Cardiac septum (tissue), 1 donor: ENCODE measurements around the gene DCAF5. TPM values are rescaled to one million over a fixed set of nuclear protein-coding genes. Genes with fewer than 3 reads are reported as not detected.

Experiments
- DNase-seq: peaks from one replicate; pipeline ENCODE4 v3.0.0-alpha.2; 2020; ENCODE audit warnings: low spot score
- intact Hi-C: fragments of 100-400 bp; cut with DNase I; formaldehyde crosslinking; loops from one replicate; pipeline ENCODE4 v1.14.0; 2022
- total RNA-seq: library from RNA; stranded (reverse); fragmentation: NEBNext Ultra II Directional; extraction: Animal tissue kit (Norgen Biotek cat#: 25700); gene quantifications from one replicate; pipeline ENCODE4 v1.2.1, GENCODE V29; 2021
- donor health status: DM: no; HTN: no; CAD: no.

DCAF5 gene
- total RNA-seq, 1 donor from 2014 or later: 52.5 TPM

DNA sequence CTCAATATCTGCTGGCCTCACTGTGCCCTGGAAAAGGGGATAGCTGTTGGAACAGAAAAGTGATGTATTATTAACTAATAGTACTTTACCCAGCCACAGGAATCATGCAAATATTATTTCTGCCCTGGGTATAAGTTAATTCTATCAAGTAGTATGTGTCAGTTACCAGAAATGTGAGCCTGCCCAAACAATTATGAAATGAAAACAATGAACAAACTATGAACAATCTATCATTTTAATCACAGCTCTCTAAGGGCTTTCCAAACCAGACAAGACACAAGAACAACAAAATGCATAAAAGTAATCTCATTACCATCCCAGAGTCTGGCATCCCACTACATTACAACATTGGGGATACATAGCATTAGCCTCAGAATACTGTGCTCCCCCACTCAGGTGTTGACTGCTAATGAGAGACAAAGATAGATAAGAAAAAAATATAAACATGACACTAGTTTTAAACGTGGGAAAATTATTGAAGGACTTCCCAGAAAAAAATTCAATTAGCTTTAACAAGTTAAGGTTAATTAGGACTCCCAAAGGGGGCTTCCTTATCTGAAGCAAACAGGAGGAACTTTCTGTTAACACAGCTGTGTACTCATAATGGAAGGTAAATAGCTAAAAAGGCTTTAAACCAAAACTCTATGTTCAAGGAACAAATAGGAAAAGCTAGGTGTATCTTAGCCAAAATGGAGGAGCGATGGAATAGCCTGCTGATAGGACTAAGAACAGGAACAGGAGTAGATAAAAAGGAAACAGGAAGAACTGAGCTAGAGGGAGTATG is 3.3 kb downstream of the DCAF5 start:
- no peak for DNase-seq
- intact Hi-C loops: loop anchor here (5.0 kb wide), 1 partner anchor 93 kb away; no protein-coding TSS in a partner anchor

DNA sequence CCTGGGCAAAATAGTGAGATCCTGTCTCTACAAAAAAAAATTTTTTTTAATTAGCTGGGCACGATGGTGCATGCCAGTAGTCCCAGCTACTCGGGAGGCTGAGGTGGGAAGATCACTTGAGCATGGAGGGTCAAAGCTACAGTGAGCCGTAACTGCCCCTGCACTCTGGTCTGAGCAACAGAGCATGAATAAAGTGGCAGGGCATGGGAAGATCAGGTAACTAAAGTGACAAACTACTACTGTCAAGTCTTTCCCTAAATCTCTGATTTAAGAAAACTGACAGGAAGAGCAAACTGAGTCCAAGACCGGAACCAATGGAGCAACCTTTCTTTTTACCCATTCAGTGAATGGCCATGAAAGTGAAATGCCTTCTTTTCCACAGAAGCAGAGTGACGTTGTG is 10.8 kb downstream of the DCAF5 start:
- no peak for DNase-seq
- intact Hi-C loops: no loop called here

DNA sequence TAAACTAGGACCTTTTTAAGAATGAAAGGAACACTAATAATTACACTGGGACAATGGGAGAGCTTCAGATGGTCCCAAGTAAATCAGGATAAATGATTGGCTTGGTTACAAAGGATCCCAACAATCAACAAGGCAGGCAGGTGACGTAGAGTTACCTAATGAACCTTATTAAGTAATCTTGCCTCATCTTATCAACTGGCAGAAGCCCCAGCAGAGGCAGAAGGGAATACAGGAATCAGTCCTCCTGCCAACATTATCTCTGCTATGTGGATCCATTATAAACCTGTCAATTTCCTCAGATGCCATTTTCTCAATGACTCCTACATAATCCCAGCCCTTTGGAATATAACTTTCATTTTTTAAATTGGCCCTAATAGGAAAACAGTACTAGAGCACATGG is 11.4 kb downstream of the DCAF5 start:
- intact Hi-C loops: no loop called here
- DNase-seq: no peak

DNA sequence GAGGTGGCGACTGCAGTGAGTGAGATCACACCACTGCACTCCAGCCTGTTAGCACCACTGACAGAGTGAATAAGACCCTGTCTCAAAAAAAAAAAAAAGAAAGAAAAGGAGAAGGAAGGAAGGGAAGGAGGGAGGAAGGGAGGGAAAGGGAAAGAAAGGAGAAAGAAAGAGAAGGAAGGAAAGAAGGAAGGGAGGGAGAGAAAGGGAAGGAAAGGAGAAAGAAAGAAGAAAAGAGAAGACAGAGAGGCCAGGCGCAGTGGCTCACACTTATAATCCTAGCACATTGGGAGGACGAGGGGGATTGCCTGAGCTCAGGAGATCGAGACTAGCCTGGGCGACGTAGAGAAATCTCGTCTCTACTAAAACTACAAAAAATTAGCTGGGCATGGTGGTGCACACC is 13.2 kb downstream of the DCAF5 start:
- intact Hi-C loops: no loop called here
- DNase-seq: no peak

DNA sequence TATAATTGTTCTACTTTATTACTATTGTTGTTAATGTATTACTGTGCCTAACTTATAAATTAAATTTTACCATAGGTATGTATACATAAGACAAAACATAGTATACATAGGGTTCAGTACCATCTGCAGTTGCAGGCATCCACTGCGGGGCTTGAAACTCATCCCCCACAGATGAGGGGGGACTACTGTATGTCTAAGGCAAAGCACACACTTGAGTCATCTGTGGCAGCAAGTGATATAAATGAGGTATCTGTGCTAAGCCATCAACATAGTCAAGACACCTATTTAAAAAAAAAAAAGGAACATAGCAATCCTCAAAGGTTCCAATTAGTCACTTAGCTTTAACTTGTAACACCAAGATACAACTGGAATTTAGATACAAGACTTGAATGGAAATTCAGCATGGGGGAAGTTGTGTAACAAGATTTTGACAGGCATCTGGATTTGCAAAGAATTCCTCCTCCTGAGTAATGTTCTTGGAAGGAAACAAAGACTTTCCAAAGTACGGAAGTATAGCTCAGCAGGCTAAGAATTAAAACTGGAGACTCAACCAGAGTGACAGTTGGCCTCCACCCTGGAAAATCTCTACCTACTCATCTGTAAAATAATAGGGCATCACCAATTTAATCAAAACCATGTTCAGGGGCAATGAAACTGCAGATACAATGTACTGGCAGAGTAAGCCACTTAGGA is 14.9 kb downstream of the DCAF5 start:
- intact Hi-C loops: no loop called here
- DNase-seq: no peak

DNA sequence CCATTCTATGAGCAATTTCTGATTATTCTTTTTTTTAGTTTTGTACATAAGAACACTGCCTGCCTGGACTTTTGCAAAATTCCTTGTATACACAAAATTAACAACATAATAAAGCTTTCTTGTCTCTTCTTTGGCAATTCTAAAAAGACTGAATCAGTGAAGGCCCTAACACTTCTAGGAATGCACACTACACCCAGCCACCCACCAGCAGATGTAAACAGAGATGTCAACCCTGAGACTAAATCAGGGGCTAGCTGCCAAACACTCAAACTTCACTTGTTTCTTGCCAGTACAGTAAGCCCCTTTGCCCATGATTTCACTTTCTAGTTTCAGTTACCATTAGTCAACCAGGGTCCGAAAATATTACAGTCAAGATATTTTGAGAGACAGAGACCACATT is 15.5 kb downstream of the DCAF5 start:
- no peak for DNase-seq
- intact Hi-C loops: no loop called here

DNA sequence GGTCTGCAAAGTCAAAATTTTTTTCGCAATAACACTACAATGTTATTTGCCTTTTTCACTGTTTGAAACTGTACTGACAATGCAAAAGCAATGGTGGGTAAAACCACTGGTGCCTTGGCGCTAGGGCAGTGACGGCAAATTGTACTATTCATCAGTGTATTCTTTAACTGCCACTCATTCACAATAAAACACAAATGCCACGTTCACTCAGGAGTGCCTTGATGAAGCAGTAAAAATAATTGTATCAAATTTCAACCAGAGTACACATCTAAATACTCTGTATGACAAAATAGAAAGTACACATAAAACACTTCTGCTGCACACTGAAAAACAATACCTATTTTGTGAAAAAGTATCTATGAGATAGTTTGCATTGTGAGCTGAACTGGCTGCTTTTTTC is 17.8 kb downstream of the DCAF5 start:
- intact Hi-C loops: no loop called here
- DNase-seq: no peak

DNA sequence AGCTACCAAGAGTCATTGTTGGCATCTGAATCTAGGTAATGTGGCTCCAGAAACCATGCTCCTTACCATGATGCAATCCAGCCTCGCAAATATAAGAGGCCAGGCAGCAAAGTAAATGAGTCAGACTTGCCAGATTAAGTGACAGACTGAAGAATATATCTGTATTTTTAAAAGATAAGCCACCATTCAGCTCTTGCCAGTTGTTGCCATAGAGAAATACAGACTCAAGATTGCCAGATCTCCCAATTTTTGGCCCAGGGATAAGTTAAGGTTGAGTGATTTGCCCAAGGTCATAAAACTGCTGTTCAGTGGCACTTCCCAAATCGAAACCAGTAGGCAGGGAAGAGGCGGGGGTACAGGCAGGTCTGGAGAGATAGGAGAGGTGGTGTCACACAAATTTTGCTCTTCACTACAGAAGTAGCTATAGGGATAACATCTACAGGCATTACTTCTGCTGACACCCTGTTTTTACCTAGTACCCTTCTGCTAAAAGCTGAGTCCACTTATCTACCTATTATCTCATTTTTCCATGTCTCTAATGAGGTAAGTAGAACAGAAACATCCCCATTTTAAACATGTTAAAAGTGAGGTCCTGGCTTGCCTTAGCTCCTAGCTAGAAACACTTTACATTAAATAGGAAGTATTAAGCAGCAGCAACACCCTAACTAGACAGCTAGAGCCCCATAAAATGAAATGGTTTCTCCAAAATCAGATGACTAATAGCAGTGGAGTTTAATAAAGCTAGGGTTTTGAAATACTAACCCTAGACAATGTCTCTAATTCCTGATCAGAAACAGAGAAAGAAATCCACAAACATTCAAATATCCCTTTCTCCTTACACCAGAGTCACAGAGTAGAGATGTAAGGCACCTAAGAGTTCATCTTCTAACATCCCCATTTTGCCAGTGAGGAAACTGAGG is 19.5 kb downstream of the DCAF5 start:
- no peak for DNase-seq
- intact Hi-C loops: loop anchor here (5.0 kb wide), 1 partner anchor 109 kb away; no protein-coding TSS in a partner anchor

DNA sequence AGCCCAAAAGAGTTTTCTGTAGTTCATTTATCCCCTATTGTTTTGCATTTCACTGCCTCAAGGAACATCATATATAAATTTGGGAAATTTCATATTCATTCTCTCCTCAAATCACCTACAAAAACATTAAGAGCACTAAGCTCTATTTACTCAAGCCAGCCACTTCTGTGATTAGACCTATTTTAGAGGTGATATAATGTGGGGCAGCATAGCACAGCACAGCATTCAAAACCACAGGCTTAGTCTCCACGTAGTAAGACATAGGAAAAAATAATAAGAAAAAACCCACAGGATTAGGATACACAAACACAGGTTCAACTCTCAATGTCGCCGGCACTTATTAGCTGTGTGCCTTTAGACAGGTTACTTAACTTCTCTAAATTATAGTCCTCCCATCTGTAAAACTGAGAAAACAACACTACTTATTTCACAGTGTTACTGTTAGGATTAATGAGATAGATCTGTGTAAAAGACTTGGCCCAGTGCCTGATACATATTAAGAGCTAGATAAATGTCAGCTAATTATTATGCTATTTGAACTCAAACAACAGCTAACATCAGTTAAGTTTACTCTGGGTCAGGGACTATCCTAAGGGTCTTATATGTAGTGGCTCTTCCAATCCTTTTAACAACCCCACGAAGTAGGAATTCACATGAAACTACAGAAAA is 20.3 kb downstream of the DCAF5 start:
- intact Hi-C loops: loop anchor here (5.0 kb wide), 1 partner anchor 110 kb away; no protein-coding TSS in a partner anchor
- DNase-seq: no peak

DNA sequence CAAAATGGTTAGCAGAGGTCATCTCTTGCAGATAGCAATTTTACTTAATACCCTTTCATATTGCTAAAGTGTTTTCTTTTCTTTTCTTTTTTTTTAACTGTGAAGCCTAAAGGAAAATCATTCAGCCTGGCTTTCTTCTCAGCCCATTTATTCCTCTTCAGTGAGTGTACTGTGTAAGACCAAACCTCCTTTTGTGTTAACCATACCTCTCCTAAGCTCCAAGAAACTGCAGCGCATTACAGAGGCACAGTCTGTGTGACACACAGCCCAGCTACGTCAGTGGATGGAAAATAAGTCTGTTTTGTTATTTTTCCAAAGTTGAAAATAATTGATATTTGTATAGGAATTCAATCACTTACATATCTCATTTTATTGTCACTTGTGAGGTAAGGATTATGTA is 21.7 kb downstream of the DCAF5 start:
- no peak for DNase-seq
- intact Hi-C loops: loop anchor here (5.0 kb wide), 1 partner anchor 111 kb away; no protein-coding TSS in a partner anchor

DNA sequence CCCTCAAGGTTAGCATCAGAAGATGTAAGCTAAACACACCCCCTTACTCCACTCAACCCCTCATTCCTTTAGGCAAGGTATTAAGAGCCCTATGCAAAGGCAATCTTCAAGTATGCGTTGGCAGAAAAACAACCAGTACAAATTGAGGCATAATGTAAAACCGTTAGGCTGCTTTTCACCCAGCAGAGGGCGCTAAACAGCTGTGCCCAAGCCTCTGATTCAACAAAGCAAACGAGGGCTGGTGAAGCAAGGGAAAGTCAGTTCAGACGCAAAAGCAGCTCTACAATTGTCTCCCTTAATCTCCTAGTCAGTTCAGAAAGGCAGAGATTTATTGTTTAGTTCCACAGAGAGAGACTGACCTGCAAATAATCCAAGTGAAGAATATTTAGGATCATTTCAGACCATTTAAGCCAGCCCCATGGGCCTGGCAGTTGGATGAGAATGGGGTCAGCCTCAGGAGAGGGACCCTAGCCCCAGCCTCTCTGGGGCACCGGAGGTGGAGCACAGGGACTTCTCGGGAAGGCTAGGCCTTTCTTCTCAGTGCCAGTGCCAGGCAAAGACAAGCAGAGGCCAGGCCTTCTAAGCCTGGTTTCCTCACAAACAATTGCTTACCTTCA is 23.5 kb downstream of the DCAF5 start:
- intact Hi-C loops: loop anchor here (5.0 to 10.0 kb wide), 2 partner anchors 98 to 335 kb away; no protein-coding TSS in a partner anchor
- peak; percentile 83 for DNase-seq

DNA sequence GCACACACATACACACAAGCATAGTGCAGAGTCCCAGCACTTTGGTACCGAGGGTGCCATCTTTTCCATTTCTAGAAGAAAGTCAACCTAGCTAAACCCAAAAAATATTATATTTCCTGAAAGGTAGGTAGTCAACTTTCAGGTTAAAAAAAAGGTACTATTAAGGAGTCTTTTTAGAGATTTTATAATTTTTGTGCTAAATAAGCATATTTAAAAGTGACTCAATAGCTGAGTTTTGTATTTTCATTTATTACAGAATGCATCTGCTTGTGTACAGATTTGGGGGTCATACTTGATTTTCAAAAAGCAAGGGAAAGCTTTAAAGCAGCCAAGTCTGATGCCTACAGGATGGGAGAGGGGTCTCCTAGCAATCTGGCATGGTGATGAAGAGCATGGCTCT is 34.6 kb downstream of the DCAF5 start:
- no peak for DNase-seq
- intact Hi-C loops: no loop called here

DNA sequence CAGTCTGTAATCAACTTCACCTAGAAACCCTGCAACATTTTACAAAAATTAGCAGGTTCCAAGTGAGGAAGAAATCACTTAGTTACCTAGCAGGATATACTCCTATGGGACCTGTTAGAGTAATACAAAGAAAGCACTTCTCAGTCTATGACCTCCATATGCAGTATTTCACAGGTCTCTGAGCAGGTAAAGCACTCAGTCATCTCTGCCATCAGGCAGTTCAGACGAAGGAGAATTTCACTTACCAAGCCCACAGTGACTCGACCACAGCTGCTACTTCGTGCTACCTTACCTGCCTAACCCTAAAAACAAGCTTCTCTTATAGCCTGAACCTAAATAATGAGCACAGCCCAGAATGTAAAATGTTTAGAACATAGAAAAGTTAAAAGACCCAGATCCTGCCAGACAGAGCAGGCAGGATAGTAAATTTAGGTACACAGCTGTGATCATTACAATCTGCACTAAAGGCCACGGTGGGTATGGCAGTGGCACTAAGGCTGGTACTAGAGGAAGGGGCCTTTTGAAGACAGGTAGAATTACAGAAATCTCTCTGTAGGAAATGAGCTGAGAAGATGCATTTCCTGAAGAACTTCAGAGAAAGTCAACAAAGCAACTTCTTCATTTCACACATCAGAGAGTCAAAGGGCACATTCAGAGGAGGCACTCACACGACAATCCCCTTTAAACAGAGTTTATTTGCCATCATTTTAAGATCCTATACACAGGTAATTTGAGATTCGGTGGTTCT is 35.7 kb downstream of the DCAF5 start:
- no peak for DNase-seq
- intact Hi-C loops: no loop called here

DNA sequence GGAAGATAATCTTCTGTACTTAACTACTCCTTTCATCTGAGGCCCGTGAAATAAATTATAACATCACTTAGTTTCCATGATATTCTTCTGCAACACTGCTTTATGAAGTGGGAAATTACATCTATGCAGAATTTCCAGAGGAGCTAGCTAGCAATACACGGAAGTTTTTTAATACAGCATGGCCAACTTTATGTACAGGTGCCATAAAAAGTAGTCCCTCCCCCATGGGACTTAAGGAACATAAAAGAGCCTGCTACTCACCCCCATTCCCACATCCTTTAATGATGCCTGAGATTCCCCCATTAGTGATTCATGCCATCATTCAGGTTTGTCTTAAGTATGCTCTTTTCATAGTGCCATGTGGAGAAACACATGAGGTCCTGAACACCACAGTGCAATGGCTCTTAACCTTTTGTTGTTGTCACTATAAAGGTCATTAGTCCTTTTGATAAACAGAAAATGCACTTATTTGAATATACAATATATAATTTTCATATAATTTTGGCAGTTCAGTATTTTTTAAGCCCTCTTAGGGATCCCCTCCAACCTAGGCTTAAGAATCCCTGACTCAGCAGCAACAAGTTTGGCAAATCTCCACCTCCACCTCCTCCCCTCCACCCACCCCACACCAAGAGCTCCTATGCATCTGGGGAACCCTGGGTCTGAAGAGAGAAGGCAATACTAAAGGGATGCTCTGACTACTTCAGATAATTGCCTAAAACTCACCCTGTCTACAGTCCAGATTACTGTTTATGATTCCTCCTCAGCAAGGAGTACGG is 37.3 kb downstream of the DCAF5 start:
- intact Hi-C loops: no loop called here
- DNase-seq: no peak

DNA sequence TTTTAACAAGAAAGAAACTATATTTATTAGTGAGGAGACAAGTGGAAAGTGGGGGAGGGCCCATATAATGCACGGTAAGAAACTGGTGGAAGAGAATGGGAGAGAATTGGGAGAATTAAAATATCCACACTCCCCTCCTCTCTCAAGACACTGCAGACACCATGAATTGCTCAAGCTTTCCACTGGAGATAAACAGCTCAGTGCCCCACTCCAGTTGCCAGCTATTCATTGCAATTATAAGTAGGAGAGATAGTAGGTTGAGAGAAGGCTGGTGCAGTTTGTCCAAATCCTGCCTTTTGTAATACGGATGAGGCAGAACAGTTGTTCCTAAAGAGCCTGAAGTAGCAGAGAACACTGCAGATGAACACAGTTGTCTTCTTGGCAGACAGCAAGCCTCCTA is 38.2 kb downstream of the DCAF5 start:
- no peak for DNase-seq
- intact Hi-C loops: no loop called here

DNA sequence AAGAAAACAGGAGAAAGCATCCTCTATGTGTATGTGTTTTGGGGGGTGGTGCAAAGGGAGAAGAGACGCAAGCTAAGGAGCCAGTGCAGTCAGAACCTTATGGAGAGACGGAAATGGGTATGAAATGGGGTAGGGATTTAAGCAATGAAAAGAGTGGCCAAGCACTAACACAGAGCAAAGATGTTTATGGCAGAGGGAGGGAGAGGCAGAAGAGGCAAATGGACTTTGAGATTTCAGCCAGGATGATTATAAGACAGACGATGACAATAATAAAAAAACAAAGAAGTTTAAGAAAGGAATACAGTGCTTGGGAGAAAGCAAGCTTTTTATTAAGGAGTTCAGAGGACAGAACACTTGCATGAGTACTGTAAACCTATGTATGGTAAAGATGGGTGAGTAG is 44.6 kb downstream of the DCAF5 start:
- intact Hi-C loops: loop anchor here (5.0 kb wide), 1 partner anchor 246 kb away; no protein-coding TSS in a partner anchor
- DNase-seq: no peak

DNA sequence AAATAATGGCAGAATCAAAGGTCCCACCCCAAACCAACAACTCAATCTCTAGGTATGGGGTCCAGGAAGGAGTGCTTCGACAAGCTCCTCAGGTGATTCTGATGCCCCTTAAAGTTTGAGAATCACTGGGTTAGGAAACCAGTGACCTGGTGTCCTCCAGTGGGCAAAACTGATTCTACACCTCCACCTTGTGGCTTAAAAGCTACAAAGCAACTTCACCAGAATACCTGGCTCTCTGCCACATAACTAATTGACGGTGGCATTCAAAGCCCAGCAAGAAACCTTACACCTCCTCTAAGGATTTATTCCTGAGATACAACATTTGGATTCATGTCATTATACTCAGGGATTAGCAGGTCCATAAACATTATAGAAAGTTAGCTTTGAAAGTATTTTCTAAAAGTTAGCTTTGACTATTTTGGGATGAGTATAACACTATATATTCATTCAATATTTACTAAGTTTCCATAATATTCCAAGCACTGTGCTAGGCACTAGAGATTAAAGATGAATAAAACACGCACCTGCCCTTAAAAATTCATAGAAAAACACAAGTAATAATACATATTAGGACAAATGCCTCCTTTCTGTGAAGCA is 45.4 kb downstream of the DCAF5 start:
- DNase-seq: no peak
- intact Hi-C loops: loop anchor here (5.0 kb wide), 1 partner anchor 245 kb away; no protein-coding TSS in a partner anchor
